ENCODE results near the gene DCLRE1C. TPM values are rescaled to one million over a fixed set of nuclear protein-coding genes. Genes with fewer than 3 reads are reported as not detected.

Gene DCLRE1C
- total and polyA plus RNA-seq, 8 donors = 8.3 to 24.6 (median 18.8) TPM

DNA sequence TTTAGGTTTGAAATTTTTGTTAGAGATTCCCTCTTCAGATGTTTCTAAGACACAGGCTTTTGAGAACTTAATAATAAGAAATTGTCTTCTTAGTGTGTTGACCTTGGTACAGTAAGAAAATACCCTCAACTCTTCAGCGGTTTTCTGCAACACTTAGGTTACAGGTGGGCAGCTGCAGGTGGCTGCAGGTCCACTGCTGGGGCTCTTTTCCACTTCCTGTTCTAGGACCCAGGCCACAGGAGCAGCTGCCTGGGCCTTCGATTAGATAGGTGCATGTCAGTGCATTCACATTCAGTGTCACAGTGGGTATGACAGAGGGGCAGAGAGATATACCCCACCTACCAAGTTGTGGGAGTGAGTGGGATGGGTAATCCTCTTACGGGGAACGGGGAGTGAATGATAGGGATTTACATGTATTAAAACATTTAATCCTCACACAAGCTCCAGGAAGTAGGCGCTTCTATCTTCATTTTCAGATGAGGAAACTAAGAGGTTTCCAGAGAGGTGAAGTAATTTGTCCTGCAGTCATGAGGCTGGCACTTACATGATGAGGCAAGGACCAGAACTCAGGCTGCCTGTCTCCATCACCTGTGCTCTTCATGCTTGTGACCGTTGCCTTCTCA, 95.4 kb downstream of the DCLRE1C start:
- ATAC-seq (no peak), DNase-seq (no peak)
- Histone ChIP-seq H3K4me3 (no peak overlapping the region), H3K36me3 (peaks cover 0 to 64% of the 10 kb centered on the region in 2 donors), H3K27ac (no peak overlapping the region), H3K4me1 (peaks cover 0 to 11% of the 10 kb centered on the region in 2 donors), H3K27me3 (no peaks in the 10 kb centered on the region), H3K9me3 (no peaks in the 10 kb centered on the region)
- intact Hi-C loops (cut with DNase I) = no loop called here
- TF ChIP-seq, protein P1, sequence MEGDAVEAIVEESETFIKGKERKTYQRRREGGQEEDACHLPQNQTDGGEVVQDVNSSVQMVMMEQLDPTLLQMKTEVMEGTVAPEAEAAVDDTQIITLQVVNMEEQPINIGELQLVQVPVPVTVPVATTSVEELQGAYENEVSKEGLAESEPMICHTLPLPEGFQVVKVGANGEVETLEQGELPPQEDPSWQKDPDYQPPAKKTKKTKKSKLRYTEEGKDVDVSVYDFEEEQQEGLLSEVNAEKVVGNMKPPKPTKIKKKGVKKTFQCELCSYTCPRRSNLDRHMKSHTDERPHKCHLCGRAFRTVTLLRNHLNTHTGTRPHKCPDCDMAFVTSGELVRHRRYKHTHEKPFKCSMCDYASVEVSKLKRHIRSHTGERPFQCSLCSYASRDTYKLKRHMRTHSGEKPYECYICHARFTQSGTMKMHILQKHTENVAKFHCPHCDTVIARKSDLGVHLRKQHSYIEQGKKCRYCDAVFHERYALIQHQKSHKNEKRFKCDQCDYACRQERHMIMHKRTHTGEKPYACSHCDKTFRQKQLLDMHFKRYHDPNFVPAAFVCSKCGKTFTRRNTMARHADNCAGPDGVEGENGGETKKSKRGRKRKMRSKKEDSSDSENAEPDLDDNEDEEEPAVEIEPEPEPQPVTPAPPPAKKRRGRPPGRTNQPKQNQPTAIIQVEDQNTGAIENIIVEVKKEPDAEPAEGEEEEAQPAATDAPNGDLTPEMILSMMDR (IDR thresholded peaks at IDR 0.05) = no peak

DNA sequence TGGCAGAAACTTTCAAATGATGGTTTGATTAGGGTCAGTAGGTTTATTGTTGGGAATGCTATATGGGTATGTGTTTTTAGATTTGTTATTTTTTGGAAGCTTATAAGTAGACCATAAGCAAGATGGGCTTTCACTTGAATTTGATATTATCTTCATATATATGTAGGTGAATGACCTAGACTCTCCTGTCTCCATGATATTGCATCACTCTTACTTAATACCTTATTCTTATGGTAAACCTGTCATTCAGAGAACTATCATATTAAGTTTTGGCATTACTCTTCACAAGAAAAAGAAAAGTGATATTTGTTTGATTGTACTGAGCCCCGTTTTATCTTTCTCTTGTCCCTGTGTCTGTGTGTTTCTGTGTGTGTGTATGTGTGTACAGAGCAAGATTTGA, 98.4 kb downstream of the DCLRE1C start:
- no peaks in the 10 kb centered on the region for H3K9me3 ChIP-seq
- H3K27ac ChIP-seq = no peak overlapping the region
- H3K36me3 ChIP-seq = peaks cover 0 to 64% of the 10 kb centered on the region in 2 donors
- H3K4me3 ChIP-seq = no peak overlapping the region
- DNase-seq = no peak
- intact Hi-C loops (cut with DNase I) = no loop called here
- H3K4me1 ChIP-seq = peaks cover 0 to 11% of the 10 kb centered on the region in 2 donors
- no peak for ATAC-seq
- TF ChIP-seq, protein P1 (IDR thresholded peaks at IDR 0.05) = no peak
- no peaks in the 10 kb centered on the region for H3K27me3 ChIP-seq

DNA sequence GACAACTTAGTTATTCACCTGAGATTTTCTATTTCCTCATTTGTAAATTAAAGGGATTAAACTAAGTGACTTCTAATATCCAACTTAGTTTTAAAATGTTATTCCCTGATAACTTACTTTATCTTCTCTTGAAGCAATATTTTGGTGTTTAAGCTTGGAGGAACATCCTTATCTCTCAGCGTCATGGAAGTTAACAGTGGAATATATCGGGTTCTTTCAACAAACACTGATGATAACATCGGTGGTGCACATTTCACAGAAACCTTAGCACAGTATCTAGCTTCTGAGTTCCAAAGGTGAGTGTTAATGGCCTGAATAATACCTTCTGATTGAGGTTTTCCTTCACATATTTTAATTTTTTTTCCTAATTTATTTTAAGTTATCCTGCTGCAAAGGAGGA, 101.7 kb downstream of the DCLRE1C start:
- intact Hi-C loops (cut with DNase I) = no loop called here
- H3K9me3 ChIP-seq = no peaks in the 10 kb centered on the region
- H3K27me3 ChIP-seq = no peaks in the 10 kb centered on the region
- H3K4me1 ChIP-seq = no peaks in the 10 kb centered on the region
- H3K27ac ChIP-seq = no peak overlapping the region
- DNase-seq = no peak
- H3K36me3 ChIP-seq = peaks cover 0 to 62% of the 10 kb centered on the region in 2 donors
- H3K4me3 ChIP-seq = no peak overlapping the region
- TF ChIP-seq, protein P1 (IDR thresholded peaks at IDR 0.05) = no peak
- ATAC-seq = no peak

Other genes starting within 250 kb of the DCLRE1C start
- gene FAM107B, start 179.2 kb downstream of the DCLRE1C start, total RNA-seq = 10 to 100 TPM; 66.2 to 75.6 TPM
- 10 to 100 TPM; 74.1 to 93.6 (median 83.1) TPM for gene FAM107B, start 179.2 kb downstream of the DCLRE1C start, polyA plus RNA-seq (ENCODE audit: insufficient read length in 6 of 6)
- gene CDNF, start 116.1 kb downstream of the DCLRE1C start, total RNA-seq = under 1 TPM; 0.38 to 0.71 TPM
- gene CDNF, start 116.1 kb downstream of the DCLRE1C start, polyA plus RNA-seq (ENCODE audit: insufficient read length in 6 of 6) = 1 to 10 TPM; 2.6 to 4.3 (median 3.0) TPM
- 10 to 100 TPM in 1 of 2 donors, 1 to 10 TPM in 1; 6.6 to 13.6 TPM for gene HSPA14, start 115.8 kb downstream of the DCLRE1C start, total RNA-seq
- gene HSPA14, start 115.8 kb downstream of the DCLRE1C start, polyA plus RNA-seq (ENCODE audit: insufficient read length in 6 of 6) = 10 to 100 TPM; 18.4 to 23.8 (median 21.0) TPM
- gene MSANTD7, start 115.8 kb downstream of the DCLRE1C start, total RNA-seq = 10 to 100 TPM in 1 of 2 donors, 1 to 10 TPM in 1; 8.5 to 11.5 TPM
- gene MSANTD7, start 115.8 kb downstream of the DCLRE1C start, polyA plus RNA-seq (ENCODE audit: insufficient read length in 6 of 6) = 10 to 100 TPM; 15.8 to 18.1 (median 16.1) TPM
- gene SUV39H2, start 75.2 kb downstream of the DCLRE1C start, total RNA-seq = 10 to 100 TPM; 10.1 to 10.9 TPM
- gene SUV39H2, start 75.2 kb downstream of the DCLRE1C start, polyA plus RNA-seq (ENCODE audit: insufficient read length in 6 of 6) = 10 to 100 TPM; 15.7 to 18.5 (median 17.0) TPM
- gene MEIG1, start 5.3 kb upstream of the DCLRE1C start, total RNA-seq = not detected
- 1 to 10 TPM in 5 of 6 donors, under 1 TPM in 1; 0.86 to 1.8 (median 1.3) TPM for gene MEIG1, start 5.3 kb upstream of the DCLRE1C start, polyA plus RNA-seq (ENCODE audit: insufficient read length in 6 of 6)
- gene OLAH, start 89.8 kb upstream of the DCLRE1C start, total RNA-seq = 10 to 100 TPM in 1 of 2 donors, under 1 TPM in 1; 0.55 to 19.0 TPM
- gene OLAH, start 89.8 kb upstream of the DCLRE1C start, polyA plus RNA-seq (ENCODE audit: insufficient read length in 6 of 6) = under 1 TPM in 3 of 6 donors, not detected in 3; 0.08 to 0.34 (median 0.24) TPM
- gene ACBD7, start 134.7 kb upstream of the DCLRE1C start, total RNA-seq = 1 to 10 TPM in 1 of 2 donors, under 1 TPM in 1; 0.21 to 1.3 TPM
- 1 to 10 TPM; 4.3 to 9.2 (median 6.1) TPM for gene ACBD7, start 134.7 kb upstream of the DCLRE1C start, polyA plus RNA-seq (ENCODE audit: insufficient read length in 6 of 6)
- gene RPP38, start 143.3 kb upstream of the DCLRE1C start, total RNA-seq = 10 to 100 TPM; 11.7 to 14.3 TPM
- 10 to 100 TPM; 24.8 to 27.4 (median 25.7) TPM for gene RPP38, start 143.3 kb upstream of the DCLRE1C start, polyA plus RNA-seq (ENCODE audit: insufficient read length in 6 of 6)
- 10 to 100 TPM in 1 of 2 donors, 1 to 10 TPM in 1; 9.2 to 11.3 TPM for gene NMT2, start 214.6 kb upstream of the DCLRE1C start, total RNA-seq
- gene NMT2, start 214.6 kb upstream of the DCLRE1C start, polyA plus RNA-seq (ENCODE audit: insufficient read length in 6 of 6) = 10 to 100 TPM; 33.3 to 38.5 (median 35.6) TPM

Data from left lung (tissue), 10 donors.